ENCODE measurements around the gene ATXN10. TPM values are rescaled to one million over a fixed set of nuclear protein-coding genes. Genes with fewer than 3 reads are reported as not detected.
A peak's percentile ranks its signal among the peaks of the same experiment; 100 is the strongest.

The ATXN10 gene
- total and polyA plus RNA-seq, 10 of the 15 experiments (the other 5 are each of a cell fraction or from before 2014, with no cell fraction given): 29.2 to 249 (median 146) TPM

GRCh38 chr22:45684169-45684568 is 12.5 kb downstream of the ATXN10 start (continued):
- TF ChIP-seq ATF7 (IDR thresholded peaks at IDR 0.05; ENCODE audit: low read depth): no peak
- TF ChIP-seq PAX5 (IDR thresholded peaks at IDR 0.05; ENCODE audit: borderline replicate concordance, low read depth, low read length): 0 out of 2 replicates have a peak, but pooled peaks have one; percentile 49
- no peak for TF ChIP-seq ELK1 (IDR thresholded peaks at IDR 0.05; ENCODE audit: low read depth, low read length)
- TF ChIP-seq NBN (IDR thresholded peaks at IDR 0.05): no peak
- no peak for TF ChIP-seq DPF2 (IDR thresholded peaks at IDR 0.05)
- no peak for TF ChIP-seq ZBED1 (IDR thresholded peaks at IDR 0.05; ENCODE audit: borderline replicate concordance)
- peak; percentile 83 for TF ChIP-seq SPI1 (IDR thresholded peaks at IDR 0.05; ENCODE audit: borderline replicate concordance, insufficient read depth, low read depth, low read length)
- TF ChIP-seq KDM1A (IDR thresholded peaks at IDR 0.05; ENCODE audit: borderline replicate concordance): no peak
- TF ChIP-seq LARP7 (IDR thresholded peaks at IDR 0.05): no peak
- TF ChIP-seq POLR2AphosphoS2 (IDR thresholded peaks at IDR 0.05; ENCODE audit: low read depth, low read length): no peak
- TF ChIP-seq SUZ12 (IDR thresholded peaks at IDR 0.05; ENCODE audit: unreplicated experiment): no peak
- TF ChIP-seq CREB1 (IDR thresholded peaks at IDR 0.05; ENCODE audit: low read depth): 0 out of 2 replicates have a peak, but pooled peaks have one; percentile 29
- TF ChIP-seq NFIC (IDR thresholded peaks at IDR 0.05; ENCODE audit: low read depth, low read length): 0 out of 2 replicates have a peak, but pooled peaks have one; percentile 8
- peak; percentile 71; the same call in 1 of the 2 replicates for TF ChIP-seq EED (IDR thresholded peaks at IDR 0.05; ENCODE audit: low read depth)
- TF ChIP-seq RUNX3 (IDR thresholded peaks at IDR 0.05; ENCODE audit: low read length): peak; percentile 87
- TF ChIP-seq PBX3 (IDR thresholded peaks at IDR 0.05; ENCODE audit: insufficient replicate concordance, low read depth, low read length): no peak
- no peak for TF ChIP-seq RELB (IDR thresholded peaks at IDR 0.05; ENCODE audit: low read depth)
- no peak for TF ChIP-seq NRF1 (conservative IDR thresholded peaks at IDR 0.05; ENCODE audit: low read depth, low read length)
- no peak for TF ChIP-seq TCF7 (IDR thresholded peaks at IDR 0.05; ENCODE audit: borderline replicate concordance)
- no peak for TF ChIP-seq ATF2 (IDR thresholded peaks at IDR 0.05; ENCODE audit: low read length)
- no peak for TF ChIP-seq ZNF274 (IDR thresholded peaks at IDR 0.05; ENCODE audit: insufficient read depth, insufficient read length)

Measured in GM12878 (cell line).